Gastrocnemius medialis (tissue), 4 donors: ENCODE data around the gene LRIT3.

Experiments
- POLR2A ChIP-seq, 2 donors: fragments of 450-650 bp; IDR thresholded peaks; one replicate each; pipeline ENCODE4 v1.6.1; 2017; ENCODE audit warnings: antibody characterized with exemption in 2 of 2, mild to moderate bottlenecking in 2 of 2, moderate library complexity in 2 of 2
- TF ChIP-seq, protein P1 (sequence below), 5 experiments: fragments of 450-650 bp in 3 of 5; fragments of 200-600 bp in 2 of 5; sonication (generic) in 2 of 5; IDR thresholded peaks in 4 of 5; conservative IDR thresholded peaks in 1 of 5; 1 replicate in 4 of 5; 2 replicates in 1 of 5; pipeline ENCODE4 v1.5.1; 2016 to 2019; ENCODE audit warnings: antibody characterized with exemption in 5 of 5, mild to moderate bottlenecking in 3 of 5, moderate library complexity in 3 of 5

DNA sequence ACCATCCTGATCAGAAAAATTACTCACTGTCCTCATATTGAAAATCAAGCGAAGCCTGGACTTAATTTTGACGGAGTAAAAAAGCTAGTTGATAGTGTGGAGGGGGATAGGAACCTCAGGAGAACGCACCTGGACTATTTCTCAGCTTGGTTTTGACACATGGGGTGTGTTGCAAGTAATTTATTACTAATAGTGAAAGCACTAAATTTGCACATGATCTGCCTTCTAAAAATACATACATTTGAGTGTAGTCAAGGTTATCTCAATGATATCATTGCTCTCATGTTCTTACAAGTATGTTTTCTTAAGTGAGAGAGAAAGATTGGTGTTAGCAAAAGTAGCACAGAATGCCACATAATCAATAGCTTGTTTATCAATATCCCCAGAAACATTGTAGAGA is 29.5 kb downstream of the LRIT3 start:
- TF ChIP-seq, protein P1, sequence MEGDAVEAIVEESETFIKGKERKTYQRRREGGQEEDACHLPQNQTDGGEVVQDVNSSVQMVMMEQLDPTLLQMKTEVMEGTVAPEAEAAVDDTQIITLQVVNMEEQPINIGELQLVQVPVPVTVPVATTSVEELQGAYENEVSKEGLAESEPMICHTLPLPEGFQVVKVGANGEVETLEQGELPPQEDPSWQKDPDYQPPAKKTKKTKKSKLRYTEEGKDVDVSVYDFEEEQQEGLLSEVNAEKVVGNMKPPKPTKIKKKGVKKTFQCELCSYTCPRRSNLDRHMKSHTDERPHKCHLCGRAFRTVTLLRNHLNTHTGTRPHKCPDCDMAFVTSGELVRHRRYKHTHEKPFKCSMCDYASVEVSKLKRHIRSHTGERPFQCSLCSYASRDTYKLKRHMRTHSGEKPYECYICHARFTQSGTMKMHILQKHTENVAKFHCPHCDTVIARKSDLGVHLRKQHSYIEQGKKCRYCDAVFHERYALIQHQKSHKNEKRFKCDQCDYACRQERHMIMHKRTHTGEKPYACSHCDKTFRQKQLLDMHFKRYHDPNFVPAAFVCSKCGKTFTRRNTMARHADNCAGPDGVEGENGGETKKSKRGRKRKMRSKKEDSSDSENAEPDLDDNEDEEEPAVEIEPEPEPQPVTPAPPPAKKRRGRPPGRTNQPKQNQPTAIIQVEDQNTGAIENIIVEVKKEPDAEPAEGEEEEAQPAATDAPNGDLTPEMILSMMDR (IDR thresholded peaks at IDR 0.05 in 4 of 5, conservative IDR thresholded peaks at IDR 0.05 in 1 of 5), result no peak
- no peak for TF ChIP-seq POLR2A (IDR thresholded peaks at IDR 0.05)
